Activated CD4-positive, alpha-beta T cell treated with anti-CD3 and anti-CD28 coated beads, Interleukin-2, Interleukin-4, amounts not matched to agents 100 ng/mL and 50 ng/mL, durations not matched to agents 16 hours and 8 hours (primary cell): ENCODE measurements around the gene TBC1D22B.

Experiments used
- DNase-seq: peaks from one replicate; pipeline ENCODE4 v3.0.0-alpha.2; 2020; ENCODE audit warnings: low spot score

The TBC1D22B gene

GRCh38 chr6:37357288-37357687 is 99.7 kb downstream of the TBC1D22B start:
- DNase-seq: no peak

GRCh38 chr6:37357860-37358259 is 100.3 kb downstream of the TBC1D22B start:
- no peak for DNase-seq

- DNase-seq: no peak
Measured at GRCh38 chr6:37359039-37359438, 101.5 kb downstream of the TBC1D22B start.

- DNase-seq: no peak
Measured at GRCh38 chr6:37362101-37362828, 104.7 kb downstream of the TBC1D22B start.

- no peak for DNase-seq
Measured at GRCh38 chr6:37365791-37366190, 108.2 kb downstream of the TBC1D22B start.

- DNase-seq: no peak
Measured at GRCh38 chr6:37366910-37367309, 109.3 kb downstream of the TBC1D22B start.

- no peak for DNase-seq
Measured at GRCh38 chr6:37368961-37369320, 111.4 kb downstream of the TBC1D22B start.

- no peak for DNase-seq
Measured at GRCh38 chr6:37369321-37370201, 112.0 kb downstream of the TBC1D22B start.

GRCh38 chr6:37371154-37372083 is 113.8 kb downstream of the TBC1D22B start:
- DNase-seq: no peak

GRCh38 chr6:37372116-37372515 is 114.5 kb downstream of the TBC1D22B start:
- no peak for DNase-seq

GRCh38 chr6:37373822-37374471 is 116.4 kb downstream of the TBC1D22B start:
- no peak for DNase-seq

GRCh38 chr6:37375376-37375775 is 117.8 kb downstream of the TBC1D22B start:
- DNase-seq: no peak

- DNase-seq: no peak
Measured at GRCh38 chr6:37376078-37376743, 118.6 kb downstream of the TBC1D22B start.

- DNase-seq: peak; percentile 43
Measured at GRCh38 chr6:37381579-37381978, 124.0 kb downstream of the TBC1D22B start.
